BE2C (cell line): Measurements from ENCODE around the gene CST9L.

Source experiments
- DNase-seq: peaks from one replicate; pipeline ENCODE4 v3.0.0-alpha.2; 2020
- H3K27me3 ChIP-seq: fragments of 250-450 bp; sonication (Bioruptor Pico); 2 replicates; pipeline ENCODE4 v1.5.1; 2020; ENCODE audit warnings: mild to moderate bottlenecking
- H3K36me3 ChIP-seq: fragments of 250-450 bp; sonication (Bioruptor Pico); 2 replicates; pipeline ENCODE4 v1.5.1; 2020; ENCODE audit warnings: mild to moderate bottlenecking
- H3K4me1 ChIP-seq: fragments of 250-450 bp; sonication (Bioruptor Pico); 2 replicates; pipeline ENCODE4 v1.5.1; 2020
- H3K4me3 ChIP-seq: 2 replicates; pipeline ENCODE4 v1.5.1; 2011; ENCODE audit warnings: low read depth, low read length
- H3K9me3 ChIP-seq: fragments of 250-450 bp; sonication (Bioruptor Pico); 2 replicates; pipeline ENCODE4 v1.5.1; 2020
- CTCF ChIP-seq: IDR thresholded peaks from 2 replicates; pipeline ENCODE4 v1.5.1; 2012; ENCODE audit warnings: mild to moderate bottlenecking, low read depth, low read length

CST9L gene

GRCh38 chr20:23530937-23531567, 37.2 kb downstream of the CST9L start:
- H3K4me1 ChIP-seq: no peaks in the 10 kb centered on the region
- no peaks in the 10 kb centered on the region for H3K36me3 ChIP-seq
- DNase-seq: no peak
- no peaks in the 10 kb centered on the region for H3K9me3 ChIP-seq
- no peak for TF ChIP-seq CTCF
- no peak overlapping the region for H3K4me3 ChIP-seq
- H3K27me3 ChIP-seq: no peaks in the 10 kb centered on the region

GRCh38 chr20:23528867-23529431, 39.3 kb downstream of the CST9L start:
- no peaks in the 10 kb centered on the region for H3K4me1 ChIP-seq
- no peaks in the 10 kb centered on the region for H3K36me3 ChIP-seq
- no peaks in the 10 kb centered on the region for H3K27me3 ChIP-seq
- H3K4me3 ChIP-seq: no peak overlapping the region
- TF ChIP-seq CTCF: no peak
- H3K9me3 ChIP-seq: no peaks in the 10 kb centered on the region
- DNase-seq: no peak

- no peak for TF ChIP-seq CTCF
- no peak for DNase-seq
- Histone ChIP-seq H3K4me1 (no peaks in the 10 kb centered on the region), H3K27me3 (no peaks in the 10 kb centered on the region), H3K9me3 (no peaks in the 10 kb centered on the region), H3K4me3 (no peak overlapping the region), H3K36me3 (no peaks in the 10 kb centered on the region)
These were observed 41.4 kb downstream of the CST9L start for GRCh38 chr20:23526850-23527249.

- Histone ChIP-seq H3K4me3 (no peak overlapping the region), H3K36me3 (no peaks in the 10 kb centered on the region), H3K9me3 (no peaks in the 10 kb centered on the region), H3K27me3 (no peaks in the 10 kb centered on the region; the same call in 1 of the 2 replicates), H3K4me1 (no peaks in the 10 kb centered on the region)
- DNase-seq: no peak
- no peak for TF ChIP-seq CTCF
These were observed 44.1 kb downstream of the CST9L start for GRCh38 chr20:23524146-23524545.

- H3K36me3 ChIP-seq: no peaks in the 10 kb centered on the region
- no peak for DNase-seq
- H3K4me3 ChIP-seq: no peak overlapping the region
- H3K27me3 ChIP-seq: no peaks in the 10 kb centered on the region; the same call in 1 of the 2 replicates
- H3K9me3 ChIP-seq: no peaks in the 10 kb centered on the region
- no peak for TF ChIP-seq CTCF
- H3K4me1 ChIP-seq: no peaks in the 10 kb centered on the region
These were observed 48.1 kb downstream of the CST9L start for GRCh38 chr20:23520185-23520584.

GRCh38 chr20:23519556-23519955, 48.7 kb downstream of the CST9L start:
- TF ChIP-seq CTCF: no peak

More at GRCh38 chr20:23519556-23519955, 48.7 kb downstream of the CST9L start:
- Histone ChIP-seq H3K4me1 (no peaks in the 10 kb centered on the region), H3K4me3 (no peak overlapping the region), H3K27me3 (no peaks in the 10 kb centered on the region; the same call in 1 of the 2 replicates), H3K9me3 (no peaks in the 10 kb centered on the region), H3K36me3 (no peaks in the 10 kb centered on the region)
- no peak for DNase-seq
